AG04450 (cell line): ENCODE results near the gene GRIA4. TPM values are rescaled to one million over a fixed set of nuclear protein-coding genes. Genes with fewer than 3 reads are reported as not detected.

Experiments used
- CTCF ChIA-PET: fragments of 300-600, 350-600 bp; formaldehyde crosslinking; extraction: SDS; loops from one replicate; lab custom pipeline; 2022; ENCODE audit warnings: antibody characterized with exemption, inconsistent platforms; lab: Charles Lee
- POLR2A ChIA-PET: fragments of 350-600 bp; formaldehyde crosslinking; extraction: SDS; loops from one replicate; lab custom pipeline; 2021; ENCODE audit warnings: antibody characterized with exemption, inconsistent platforms; lab: Yijun Ruan, JAX
- DNase-seq: peaks from one replicate; pipeline ENCODE4 v3.0.0-alpha.2; 2011; ENCODE audit warnings: low read depth, low spot score
- H3K27ac ChIP-seq: one replicate; pipeline ENCODE4 v1.5.1; 2012; ENCODE audit warnings: low read depth, low read length, control low read depth
- H3K27me3 ChIP-seq: one replicate; pipeline ENCODE4 v1.6.0; 2012; ENCODE audit warnings: low read length; ENCODE audit not compliant: control insufficient read depth, insufficient read depth
- H3K4me3 ChIP-seq: 2 replicates; pipeline ENCODE4 v1.5.1; 2011; ENCODE audit warnings: mild to moderate bottlenecking, low read depth, low read length, control low read depth
- H3K9me3 ChIP-seq: 2 replicates; pipeline ENCODE4 v1.5.1; 2012; ENCODE audit warnings: low read length; ENCODE audit not compliant: control insufficient read depth, insufficient read depth
- CTCF ChIP-seq: IDR thresholded peaks from 2 replicates; pipeline ENCODE4 v1.5.1; 2011; ENCODE audit warnings: low read depth, low read length, control low read depth, inconsistent platforms
- polyA plus RNA-seq: library from polyadenylated mRNA; depleted of rRNA; stranded (reverse); fragments of >200 nt; gene quantifications from 2 replicates; pipeline ENCODE4 v1.2.3, GENCODE V29; 2011

The GRIA4 gene
- polyA plus RNA-seq, 1 experiment = 0.64 TPM

- DNase-seq = no peak
- H3K27me3 ChIP-seq = no peaks in the 10 kb centered on the region
- ChIA-PET POLR2A (no interaction called here), CTCF (interaction anchor here (0.5 kb wide), 1 partner anchor 126 kb away, joined by 3 read pairs; no protein-coding TSS in a partner anchor)
- no peak overlapping the region for H3K27ac ChIP-seq
- no peak for TF ChIP-seq CTCF
- no peaks in the 10 kb centered on the region for H3K9me3 ChIP-seq
- H3K4me3 ChIP-seq = no peak overlapping the region
These were observed 183.2 kb downstream of the GRIA4 start for GRCh38 chr11:105793092-105793491.

DNA sequence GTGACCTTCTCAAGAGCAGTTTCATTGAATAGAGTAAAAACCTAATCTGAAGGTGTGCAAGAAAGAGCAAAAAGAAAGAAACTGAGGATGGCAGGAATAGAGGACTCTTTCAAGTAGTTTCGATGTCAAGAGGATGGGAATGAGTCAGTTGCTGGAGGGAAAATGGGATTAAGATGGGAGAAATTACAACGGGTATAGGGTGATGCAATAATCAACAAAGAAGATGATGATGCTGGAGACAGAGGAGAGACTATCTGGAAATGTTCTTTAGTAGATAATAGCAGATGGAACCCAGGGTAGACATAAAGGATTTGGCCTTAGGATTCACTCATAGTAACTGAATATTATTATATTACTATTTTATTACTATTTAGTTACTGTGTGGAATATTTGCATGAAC is 189.4 kb downstream of the GRIA4 start:
- ChIA-PET POLR2A (no interaction called here), CTCF (no interaction called here)
- H3K9me3 ChIP-seq = no peaks in the 10 kb centered on the region

DNA sequence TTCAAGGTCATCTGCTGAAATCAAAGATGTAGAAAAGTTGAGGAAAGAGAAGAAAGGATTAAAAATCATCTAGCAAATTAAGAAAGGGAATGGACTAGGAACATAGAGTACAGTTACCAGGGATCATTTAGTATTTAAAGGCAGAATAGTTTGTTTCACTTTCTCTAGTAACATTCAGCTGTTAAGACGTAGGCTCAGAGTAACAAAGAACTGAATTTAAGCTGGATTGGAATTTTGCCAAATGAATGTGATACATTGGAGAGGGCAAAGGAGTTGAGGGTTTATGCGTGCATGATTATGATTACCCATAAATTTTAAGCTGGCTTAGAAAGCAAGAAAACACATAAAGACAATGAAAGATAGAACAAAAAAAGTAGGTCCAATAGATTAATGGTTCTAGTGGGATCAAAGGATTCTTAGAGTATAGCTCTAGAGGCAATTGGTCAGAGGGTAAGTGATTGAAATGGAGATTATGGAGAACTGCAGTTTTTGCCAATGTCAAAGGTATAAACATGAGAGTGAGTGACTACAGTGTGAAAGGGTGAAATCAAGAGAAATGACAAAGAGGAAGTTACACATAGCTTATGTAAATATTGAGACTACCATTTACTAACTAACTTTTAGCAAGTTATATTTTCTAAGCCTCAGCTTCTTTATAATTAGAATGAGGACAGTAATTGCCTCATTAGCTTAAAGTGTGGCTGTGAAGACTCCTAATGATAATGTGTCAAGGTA is 190.0 kb downstream of the GRIA4 start:
- ChIA-PET POLR2A (no interaction called here), CTCF (no interaction called here)
- Histone ChIP-seq H3K9me3 (no peaks in the 10 kb centered on the region), H3K4me3 (no peak overlapping the region), H3K27ac (no peak overlapping the region), H3K27me3 (no peaks in the 10 kb centered on the region)
- no peak for TF ChIP-seq CTCF
- DNase-seq = no peak

More for the DNA sequence above, 189.4 kb downstream of the GRIA4 start:
- TF ChIP-seq CTCF = no peak
- DNase-seq = no peak
- Histone ChIP-seq H3K27ac (no peak overlapping the region), H3K27me3 (no peaks in the 10 kb centered on the region), H3K4me3 (no peak overlapping the region)

GRCh38 chr11:105802390-105802789 is 192.5 kb downstream of the GRIA4 start:
- Histone ChIP-seq H3K27me3 (no peaks in the 10 kb centered on the region), H3K9me3 (no peaks in the 10 kb centered on the region), H3K27ac (no peak overlapping the region), H3K4me3 (no peak overlapping the region)
- DNase-seq = no peak
- no peak for TF ChIP-seq CTCF
- ChIA-PET POLR2A (no interaction called here), CTCF (no interaction called here)

DNA sequence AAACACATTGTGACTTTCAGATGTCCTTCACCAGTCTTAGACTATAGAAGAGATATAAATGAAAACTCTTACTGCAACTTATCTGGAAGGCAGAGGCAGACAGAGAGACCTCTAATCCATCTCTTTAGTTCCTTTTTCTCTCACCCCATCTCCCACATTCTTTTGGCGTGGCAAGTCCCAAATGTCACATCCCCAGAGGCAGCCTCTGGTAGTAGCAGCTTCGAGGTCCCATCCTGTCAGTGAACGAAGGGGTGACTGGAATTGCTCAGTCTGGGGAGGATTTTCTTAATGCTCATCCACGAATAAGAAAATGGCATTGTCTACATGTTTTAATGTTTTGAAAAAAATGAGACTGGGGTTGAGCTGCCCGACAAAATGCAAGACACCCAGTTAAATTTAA is 201.4 kb downstream of the GRIA4 start:
- Histone ChIP-seq H3K27me3 (no peaks in the 10 kb centered on the region), H3K9me3 (no peaks in the 10 kb centered on the region), H3K4me3 (no peak overlapping the region), H3K27ac (no peak overlapping the region)
- no peak for TF ChIP-seq CTCF
- DNase-seq = no peak
- ChIA-PET POLR2A (no interaction called here), CTCF (no interaction called here)
